Prostate gland (tissue), 2 donors: ENCODE data around the gene LONP1.

Experiments used
- POLR2A ChIP-seq: fragments of 450-650 bp; IDR thresholded peaks from one replicate; pipeline ENCODE4 v1.6.1; 2016; ENCODE audit warnings: antibody characterized with exemption, mild to moderate bottlenecking
- POLR2AphosphoS5 ChIP-seq: sonication (generic); formaldehyde crosslinking; IDR thresholded peaks from one replicate; pipeline ENCODE4 v1.6.1; 2017; ENCODE audit warnings: antibody characterized with exemption
- TF ChIP-seq, protein P1 (sequence below), 4 experiments: fragments of 200-600 bp in 2 of 4; fragments of 450-650 bp in 2 of 4; sonication (generic) in 2 of 4; IDR thresholded peaks; 1 replicate in 3 of 4; 2 replicates in 1 of 4; pipeline ENCODE4 v1.5.1; 2016 to 2019; ENCODE audit warnings: antibody characterized with exemption in 4 of 4, mild to moderate bottlenecking in 2 of 4, moderate library complexity in 2 of 4

DNA sequence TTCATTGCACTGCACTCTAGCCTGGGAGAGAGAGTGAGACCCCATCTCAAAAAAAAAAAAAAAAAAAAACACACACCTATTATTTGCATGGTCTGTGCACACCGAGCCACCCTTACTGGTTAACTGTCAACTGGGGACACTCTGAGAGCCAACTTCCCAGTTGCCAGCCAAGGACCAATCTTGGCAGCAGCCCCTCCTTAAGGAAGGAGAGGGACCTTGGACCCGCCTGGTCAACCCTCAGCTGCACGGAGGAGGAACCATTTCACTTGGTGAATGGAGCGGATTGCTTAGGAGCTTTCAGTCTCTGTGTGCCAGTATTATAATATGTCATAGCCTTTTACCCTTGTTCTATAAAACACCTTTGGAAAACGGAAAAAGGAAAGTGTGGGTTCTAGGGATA lies 64.5 kb downstream of the LONP1 start:
- TF ChIP-seq, protein P1, sequence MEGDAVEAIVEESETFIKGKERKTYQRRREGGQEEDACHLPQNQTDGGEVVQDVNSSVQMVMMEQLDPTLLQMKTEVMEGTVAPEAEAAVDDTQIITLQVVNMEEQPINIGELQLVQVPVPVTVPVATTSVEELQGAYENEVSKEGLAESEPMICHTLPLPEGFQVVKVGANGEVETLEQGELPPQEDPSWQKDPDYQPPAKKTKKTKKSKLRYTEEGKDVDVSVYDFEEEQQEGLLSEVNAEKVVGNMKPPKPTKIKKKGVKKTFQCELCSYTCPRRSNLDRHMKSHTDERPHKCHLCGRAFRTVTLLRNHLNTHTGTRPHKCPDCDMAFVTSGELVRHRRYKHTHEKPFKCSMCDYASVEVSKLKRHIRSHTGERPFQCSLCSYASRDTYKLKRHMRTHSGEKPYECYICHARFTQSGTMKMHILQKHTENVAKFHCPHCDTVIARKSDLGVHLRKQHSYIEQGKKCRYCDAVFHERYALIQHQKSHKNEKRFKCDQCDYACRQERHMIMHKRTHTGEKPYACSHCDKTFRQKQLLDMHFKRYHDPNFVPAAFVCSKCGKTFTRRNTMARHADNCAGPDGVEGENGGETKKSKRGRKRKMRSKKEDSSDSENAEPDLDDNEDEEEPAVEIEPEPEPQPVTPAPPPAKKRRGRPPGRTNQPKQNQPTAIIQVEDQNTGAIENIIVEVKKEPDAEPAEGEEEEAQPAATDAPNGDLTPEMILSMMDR (IDR thresholded peaks at IDR 0.05) = no peak
- TF ChIP-seq POLR2A (no peak), POLR2AphosphoS5 (no peak)
